ENCODE results near the gene CYLD.

DNA sequence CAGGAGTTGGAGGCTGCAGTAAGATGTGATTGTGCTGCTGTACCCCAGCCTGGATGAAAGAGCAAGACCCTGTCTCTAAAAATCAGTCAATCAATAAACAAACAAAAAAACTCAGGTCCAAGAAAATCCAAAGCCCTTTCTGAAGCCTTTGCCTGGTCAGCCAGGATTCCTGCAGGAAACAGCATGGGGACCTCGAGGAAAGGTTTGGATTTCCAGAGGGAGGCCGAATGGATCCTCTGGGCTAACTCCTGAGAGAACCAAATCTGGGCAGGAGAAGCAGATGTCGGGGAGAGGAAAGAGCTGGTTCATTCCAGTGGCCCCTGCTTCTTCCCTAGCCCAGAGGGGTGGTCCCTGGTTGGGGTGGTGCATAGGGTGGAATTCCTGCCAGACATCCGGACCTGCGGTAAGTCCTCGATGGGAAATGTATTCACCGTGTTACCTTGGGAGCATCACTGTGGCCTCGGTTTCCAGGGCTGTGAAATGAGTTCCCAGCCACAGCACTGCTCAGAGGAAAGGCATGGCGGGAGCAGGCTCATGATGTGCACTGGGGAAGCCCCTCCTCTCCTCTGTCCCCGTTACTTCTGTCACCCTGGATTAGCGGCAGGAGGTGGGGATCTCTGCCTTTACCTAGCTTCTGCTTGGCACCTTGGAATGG is 75.1 kb downstream of the CYLD start:
- TF ChIP-seq, protein P1, sequence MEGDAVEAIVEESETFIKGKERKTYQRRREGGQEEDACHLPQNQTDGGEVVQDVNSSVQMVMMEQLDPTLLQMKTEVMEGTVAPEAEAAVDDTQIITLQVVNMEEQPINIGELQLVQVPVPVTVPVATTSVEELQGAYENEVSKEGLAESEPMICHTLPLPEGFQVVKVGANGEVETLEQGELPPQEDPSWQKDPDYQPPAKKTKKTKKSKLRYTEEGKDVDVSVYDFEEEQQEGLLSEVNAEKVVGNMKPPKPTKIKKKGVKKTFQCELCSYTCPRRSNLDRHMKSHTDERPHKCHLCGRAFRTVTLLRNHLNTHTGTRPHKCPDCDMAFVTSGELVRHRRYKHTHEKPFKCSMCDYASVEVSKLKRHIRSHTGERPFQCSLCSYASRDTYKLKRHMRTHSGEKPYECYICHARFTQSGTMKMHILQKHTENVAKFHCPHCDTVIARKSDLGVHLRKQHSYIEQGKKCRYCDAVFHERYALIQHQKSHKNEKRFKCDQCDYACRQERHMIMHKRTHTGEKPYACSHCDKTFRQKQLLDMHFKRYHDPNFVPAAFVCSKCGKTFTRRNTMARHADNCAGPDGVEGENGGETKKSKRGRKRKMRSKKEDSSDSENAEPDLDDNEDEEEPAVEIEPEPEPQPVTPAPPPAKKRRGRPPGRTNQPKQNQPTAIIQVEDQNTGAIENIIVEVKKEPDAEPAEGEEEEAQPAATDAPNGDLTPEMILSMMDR (IDR thresholded peaks at IDR 0.05; ENCODE audit: poor library complexity, severe bottlenecking) = no peak
- TF ChIP-seq SMC3 (conservative IDR thresholded peaks at IDR 0.05; ENCODE audit: poor library complexity) (no peak), MXI1 (conservative IDR thresholded peaks at IDR 0.05; ENCODE audit: poor library complexity, severe bottlenecking) (no peak), POLR2AphosphoS5 (IDR thresholded peaks at IDR 0.05) (no peak), TAF1 (IDR thresholded peaks at IDR 0.05; ENCODE audit: low read depth) (no peak), EZH2 (IDR thresholded peaks at IDR 0.05; ENCODE audit: borderline replicate concordance, insufficient read depth, low read length, poor library complexity, severe bottlenecking) (no peak), REST (IDR thresholded peaks at IDR 0.05; ENCODE audit: borderline replicate concordance) (no peak), RAD21 (conservative IDR thresholded peaks at IDR 0.05) (no peak)

All from neural cell (in vitro differentiated cells).